ENCODE measurements around the gene APBA2.

GRCh38 chr15:29071882-29072273, 186.1 kb downstream of the APBA2 start:
- TF ChIP-seq POLR2AphosphoS5 (IDR thresholded peaks at IDR 0.05) (no peak), CTCF (IDR thresholded peaks at IDR 0.05) (no peak), POLR2A (IDR thresholded peaks at IDR 0.05) (no peak), EP300 (IDR thresholded peaks at IDR 0.05; ENCODE audit: low read depth) (no peak)

Measured in transverse colon (tissue), 4 donors.